ENCODE data around the gene MGAT5B. TPM values are rescaled to one million over a fixed set of nuclear protein-coding genes. Genes with fewer than 3 reads are reported as not detected.

Gene MGAT5B
- total and polyA plus RNA-seq, 2 of the 13 experiments (the other 11 are each of a cell fraction or from before 2014, with no cell fraction given) = 0.07 to 0.13 TPM

GRCh38 chr17:76981545-76982295 is 113.5 kb downstream of the MGAT5B start:
- FAIRE-seq (no peak), DNase-seq (ENCODE audit: low spot score) (no peak), ATAC-seq (no peak)
- no peak overlapping the region for H3K27ac ChIP-seq (ENCODE audit: extremely low read length, insufficient read depth, low read length)
- in situ Hi-C loops (cut with HindIII; ENCODE audit: extremely low pct_ligation_motif_present, low pct_unique_long_range_greater_than_20kb) (no loop called here), intact Hi-C loops (cut with micrococcal nuclease; ENCODE audit: unreplicated experiment) (no loop called here)
- no TSS peak for BruUV-seq (replicated peaks)
- no peak overlapping the region for H3K9ac ChIP-seq (ENCODE audit: insufficient read depth, low read depth, low read length)
- H3K79me2 ChIP-seq (ENCODE audit: insufficient read depth, low read length) = no peaks in the 10 kb centered on the region
- H3K4me1 ChIP-seq (ENCODE audit: insufficient read depth, low read length) = peaks cover 9% of the 10 kb centered on the region
- H3K27me3 ChIP-seq (ENCODE audit: control insufficient read depth in 1 of 2, insufficient read depth in 2 of 2, low read length in 2 of 2) = peaks cover 6 to 30% of the 10 kb centered on the region in 2 experiments
- TF ChIP-seq ZNF629 (CRISPR knock-in tag; conservative IDR thresholded peaks at IDR 0.05) (peak; percentile 57; the same call in 1 of the 2 replicates), ZNF414 (CRISPR knock-in tag; IDR thresholded peaks at IDR 0.05) (no peak)
- H3K4me2 ChIP-seq (ENCODE audit: low read depth, low read length) = no peak overlapping the region
- no peaks in the 10 kb centered on the region for H3K36me3 ChIP-seq (replicated peaks in 1 of 2; ENCODE audit: control insufficient read depth in 1 of 2, insufficient read depth in 2 of 2, low read length in 2 of 2)
- H3K4me3 ChIP-seq (replicated peaks in 1 of 3; ENCODE audit: insufficient read depth in 1 of 3, low read depth in 2 of 3, low read length in 3 of 3) = no peak overlapping the region
- WGBS (ENCODE audit: low lambda C conversion rate) = 46% methylated on average over 15 of the region's 15 CpGs
- ChIA-PET CTCF (ENCODE audit: low intra/inter-chr PET ratio, low total read pairs) (no interaction called here), POLR2A (no interaction called here)
- H4K20me1 ChIP-seq (ENCODE audit: insufficient read depth, low read length) = no peaks in the 10 kb centered on the region
- peaks cover 13% of the 10 kb centered on the region for H3K9me3 ChIP-seq (ENCODE audit: low read length)
- H2AFZ ChIP-seq (ENCODE audit: low read length) = no peak overlapping the region

GRCh38 chr17:76982408-76983074 is 114.3 kb downstream of the MGAT5B start:
- Histone ChIP-seq H3K79me2 (ENCODE audit: insufficient read depth, low read length) (no peaks in the 10 kb centered on the region), H3K27ac (ENCODE audit: extremely low read length, insufficient read depth, low read length) (no peak overlapping the region), H3K36me3 (replicated peaks in 1 of 2; ENCODE audit: control insufficient read depth in 1 of 2, insufficient read depth in 2 of 2, low read length in 2 of 2) (no peaks in the 10 kb centered on the region), H3K4me3 (replicated peaks in 1 of 3; ENCODE audit: insufficient read depth in 1 of 3, low read depth in 2 of 3, low read length in 3 of 3) (no peak overlapping the region), H3K9me3 (ENCODE audit: low read length) (peaks cover 10% of the 10 kb centered on the region), H3K9ac (ENCODE audit: insufficient read depth, low read depth, low read length) (no peak overlapping the region), H3K4me2 (ENCODE audit: low read depth, low read length) (peak overlapping the region; percentile 37; the same call in 1 of the 2 replicates), H4K20me1 (ENCODE audit: insufficient read depth, low read length) (no peaks in the 10 kb centered on the region), H3K4me1 (ENCODE audit: insufficient read depth, low read length) (peaks cover 9% of the 10 kb centered on the region), H3K27me3 (ENCODE audit: control insufficient read depth in 1 of 2, insufficient read depth in 2 of 2, low read length in 2 of 2) (peaks cover 6 to 33% of the 10 kb centered on the region in 2 experiments), H2AFZ (ENCODE audit: low read length) (no peak overlapping the region)
- in situ Hi-C loops (cut with HindIII; ENCODE audit: extremely low pct_ligation_motif_present, low pct_unique_long_range_greater_than_20kb) (no loop called here), intact Hi-C loops (cut with micrococcal nuclease; ENCODE audit: unreplicated experiment) (no loop called here)
- no peak for DNase-seq (ENCODE audit: low spot score)
- POLR2A ChIA-PET = no interaction called here
- no peak for FAIRE-seq
- no peak for ATAC-seq
- 47% methylated on average over 5 of the region's 10 CpGs for WGBS (ENCODE audit: low lambda C conversion rate)
- CTCF ChIA-PET (ENCODE audit: low intra/inter-chr PET ratio, low total read pairs) = no interaction called here
- BruUV-seq (replicated peaks) = no TSS peak
- TF ChIP-seq ZNF790 (CRISPR knock-in tag; IDR thresholded peaks at IDR 0.05; ENCODE audit: borderline replicate concordance) = no peak
- no peak for TF ChIP-seq FLYWCH1 (CRISPR knock-in tag; IDR thresholded peaks at IDR 0.05)
- no peak for TF ChIP-seq BRF2 (CRISPR knock-in tag; IDR thresholded peaks at IDR 0.05)
- no peak for TF ChIP-seq MEIS1 (CRISPR knock-in tag; IDR thresholded peaks at IDR 0.05; ENCODE audit: borderline replicate concordance)
- TF ChIP-seq ZNF512B (CRISPR knock-in tag; IDR thresholded peaks at IDR 0.05; ENCODE audit: borderline replicate concordance) = no peak
- no peak for TF ChIP-seq TP53 (CRISPR knock-in tag; conservative IDR thresholded peaks at IDR 0.05)
- no peak for TF ChIP-seq ZMAT3 (CRISPR knock-in tag; conservative IDR thresholded peaks at IDR 0.05)
- TF ChIP-seq ATF7-NPFF (CRISPR knock-in tag; IDR thresholded peaks at IDR 0.05; ENCODE audit: low read depth) = no peak

Data from HepG2 (cell line).